DND-41 (cell line): ENCODE data around the gene FBXO10.
"Not testable (repeated sequence)": the region's sequence is repeated elsewhere in the genome, so short reads cannot be mapped to it uniquely, and the experiment has no call there.

Experiments
- ATAC-seq: fragments of 200-7000 bp; cut with Tn5 transposase; 3 replicates; pipeline ENCODE4 v1.9.1; 2021; ENCODE audit warnings: low read depth; ENCODE audit not compliant: insufficient read depth
- DNase-seq: peaks from one replicate; pipeline ENCODE4 v3.0.0-alpha.2; 2020
- H2AFZ ChIP-seq: 2 replicates; pipeline ENCODE4 v1.6.0; 2012; ENCODE audit warnings: low read depth, low read length
- H3K27ac ChIP-seq: 2 replicates; pipeline ENCODE4 v1.5.1; 2012; ENCODE audit warnings: low read length, inconsistent platforms
- H3K27me3 ChIP-seq: fragments of 200-600 bp; sonication (generic); 2 replicates; pipeline ENCODE4 v1.6.0; 2012; ENCODE audit warnings: low read length, mild to moderate bottlenecking, inconsistent platforms; ENCODE audit not compliant: insufficient read depth, poor library complexity
- H3K36me3 ChIP-seq: 2 replicates; pipeline ENCODE4 v1.5.1; 2012; ENCODE audit warnings: low read length, inconsistent platforms; ENCODE audit not compliant: insufficient read depth
- H3K4me1 ChIP-seq: 2 replicates; pipeline ENCODE4 v1.5.1; 2012; ENCODE audit warnings: mild to moderate bottlenecking, low read length; ENCODE audit not compliant: insufficient read depth
- H3K4me2 ChIP-seq: 2 replicates; pipeline ENCODE4 v1.6.0; 2012; ENCODE audit warnings: mild to moderate bottlenecking, moderate library complexity, low read length, inconsistent platforms; ENCODE audit not compliant: insufficient read depth
- H3K4me3 ChIP-seq, 2 experiments: fragments of 200-600 bp in 1 of 2; shearing (Covaris generic) in 1 of 2; 2 replicates each; pipeline ENCODE4 v1.5.1; 2012 to 2016; ENCODE audit warnings: inconsistent platforms in 2 of 2, low read length in 2 of 2, mild to moderate bottlenecking in 2 of 2, low read depth in 1 of 2, moderate library complexity in 1 of 2
- H3K79me2 ChIP-seq: 2 replicates; pipeline ENCODE4 v1.6.0; 2012; ENCODE audit warnings: low read length, inconsistent platforms; ENCODE audit not compliant: insufficient read depth
- H3K9ac ChIP-seq: 2 replicates; pipeline ENCODE4 v1.6.0; 2012; ENCODE audit warnings: low read depth, mild to moderate bottlenecking, inconsistent platforms, low read length, moderate library complexity
- H3K9me3 ChIP-seq: 2 replicates; pipeline ENCODE4 v1.5.1; 2012; ENCODE audit warnings: low read length, moderate library complexity, mild to moderate bottlenecking, inconsistent platforms; ENCODE audit not compliant: insufficient read depth, severe bottlenecking
- H4K20me1 ChIP-seq: 2 replicates; pipeline ENCODE4 v1.6.0; 2012; ENCODE audit warnings: low read length; ENCODE audit not compliant: insufficient read depth
- CTCF ChIP-seq: IDR thresholded peaks from 2 replicates; pipeline ENCODE4 v1.5.1; 2012; ENCODE audit warnings: borderline replicate concordance, low read length, moderate library complexity, mild to moderate bottlenecking; ENCODE audit not compliant: poor library complexity, severe bottlenecking; ENCODE audit errors: extremely low read depth
- EZH2 ChIP-seq: IDR thresholded peaks from 3 replicates; pipeline ENCODE4 v1.6.1; 2012; ENCODE audit warnings: borderline replicate concordance, low read depth, mild to moderate bottlenecking, moderate library complexity, low read length, inconsistent platforms; ENCODE audit not compliant: severe bottlenecking

Gene FBXO10

GRCh38 chr9:37520641-37521040 lies 55.5 kb downstream of the FBXO10 start:
- no peak for ATAC-seq
- H3K4me1 ChIP-seq = no peaks in the 10 kb centered on the region

GRCh38 chr9:37517923-37518322 lies 58.3 kb downstream of the FBXO10 start:
- H4K20me1 ChIP-seq = no peaks in the 10 kb centered on the region
- no peak overlapping the region for H3K4me3 ChIP-seq
- no peaks in the 10 kb centered on the region for H3K4me1 ChIP-seq
- no peaks in the 10 kb centered on the region for H3K79me2 ChIP-seq
- TF ChIP-seq EZH2 = no peak
- TF ChIP-seq CTCF = no peak
- H3K36me3 ChIP-seq = peaks cover 7% of the 10 kb centered on the region
- no peak overlapping the region for H2AFZ ChIP-seq
- H3K9me3 ChIP-seq = no peaks in the 10 kb centered on the region
- no peak overlapping the region for H3K9ac ChIP-seq
- H3K4me2 ChIP-seq = no peak overlapping the region
- no peak overlapping the region for H3K27ac ChIP-seq
- no peak for ATAC-seq
- no peaks in the 10 kb centered on the region for H3K27me3 ChIP-seq
- no peak for DNase-seq

More at GRCh38 chr9:37520641-37521040, 55.5 kb downstream of the FBXO10 start:
- no peak for DNase-seq
- H4K20me1 ChIP-seq = no peaks in the 10 kb centered on the region
- H3K36me3 ChIP-seq = peaks cover 14% of the 10 kb centered on the region
- no peak overlapping the region for H2AFZ ChIP-seq
- no peak overlapping the region for H3K4me3 ChIP-seq
- TF ChIP-seq CTCF = no peak
- TF ChIP-seq EZH2 = no peak
- no peak overlapping the region for H3K4me2 ChIP-seq
- H3K27ac ChIP-seq = no peak overlapping the region
- H3K27me3 ChIP-seq = no peaks in the 10 kb centered on the region
- no peaks in the 10 kb centered on the region for H3K9me3 ChIP-seq
- H3K79me2 ChIP-seq = no peaks in the 10 kb centered on the region
- H3K9ac ChIP-seq = no peak overlapping the region

GRCh38 chr9:37515620-37516258 lies 60.4 kb downstream of the FBXO10 start:
- H2AFZ ChIP-seq = no peak overlapping the region
- no peaks in the 10 kb centered on the region for H4K20me1 ChIP-seq
- no peak overlapping the region for H3K27ac ChIP-seq
- DNase-seq = no peak
- no peaks in the 10 kb centered on the region for H3K79me2 ChIP-seq
- no peak for ATAC-seq
- TF ChIP-seq EZH2 = no peak
- TF ChIP-seq CTCF = no peak
- no peaks in the 10 kb centered on the region for H3K4me1 ChIP-seq
- H3K9ac ChIP-seq = no peak overlapping the region
- no peaks in the 10 kb centered on the region for H3K9me3 ChIP-seq
- no peak overlapping the region for H3K4me2 ChIP-seq
- H3K4me3 ChIP-seq = no peak overlapping the region
- no peaks in the 10 kb centered on the region for H3K27me3 ChIP-seq
- peaks cover 4% of the 10 kb centered on the region for H3K36me3 ChIP-seq

- Histone ChIP-seq H3K4me3 (no peak overlapping the region), H3K36me3 (peaks cover 4% of the 10 kb centered on the region), H3K4me1 (no peaks in the 10 kb centered on the region), H3K4me2 (no peak overlapping the region), H4K20me1 (no peaks in the 10 kb centered on the region), H3K9me3 (no peaks in the 10 kb centered on the region), H3K79me2 (no peaks in the 10 kb centered on the region), H3K27ac (no peak overlapping the region), H3K9ac (no peak overlapping the region), H3K27me3 (no peaks in the 10 kb centered on the region), H2AFZ (no peak overlapping the region)
- no peak for TF ChIP-seq CTCF
- TF ChIP-seq EZH2 = no peak
- ATAC-seq = peak; percentile 58; the same call in 2 of the 3 replicates
- no peak for DNase-seq
Measured at GRCh38 chr9:37514999-37515398, 61.2 kb downstream of the FBXO10 start.

- not testable (repeated sequence) for H3K9ac ChIP-seq, H3K27me3 ChIP-seq, DNase-seq, H3K4me2 ChIP-seq, ATAC-seq, H2AFZ ChIP-seq, H3K4me1 ChIP-seq, H3K4me3 ChIP-seq, H4K20me1 ChIP-seq, H3K36me3 ChIP-seq, H3K27ac ChIP-seq, H3K9me3 ChIP-seq, H3K79me2 ChIP-seq
Measured at GRCh38 chr9:37514415-37514814, 61.8 kb downstream of the FBXO10 start.
